Pancreas (tissue), 10 donors: ENCODE results near the gene CAPN5. TPM values are rescaled to one million over a fixed set of nuclear protein-coding genes. Genes with fewer than 3 reads are reported as not detected.

Experiments used
- ATAC-seq, 4 donors: fragments of 200-7000 bp; cut with Tn5 transposase; one replicate each; pipeline versions ENCODE4 v1.8.0 to v1.9.1; 2020; ENCODE audit warnings: mild to moderate bottlenecking in 4 of 4, moderate library complexity in 4 of 4
- DNase-seq, 6 donors: peaks; one replicate each; pipeline ENCODE4 v3.0.0-alpha.2; 2020
- FAIRE-seq: peaks from 2 replicates; lab custom pipeline; 2012; peaks lifted over from hg19 to GRCh38; lab: Jason Lieb, UNC
- H3K27ac ChIP-seq, 4 donors: fragments of 200-600 bp; sonication (generic); 1 replicate in 3 of 4; 2 replicates in 1 of 4; pipeline versions ENCODE4 v1.5.0 to v1.8.0; 2020
- H3K27me3 ChIP-seq, 4 donors: fragments of 200-600 bp; one replicate each; pipeline ENCODE4 v1.8.0; 2021
- H3K36me3 ChIP-seq, 3 donors: fragments of 200-600 bp; sonication (generic) in 1 of 3; one replicate each; pipeline versions ENCODE4 v1.5.0 to v1.8.0; 2020 to 2021
- H3K4me1 ChIP-seq, 3 donors: fragments of 200-600 bp; one replicate each; pipeline ENCODE4 v1.8.0; 2021
- H3K4me3 ChIP-seq, 4 donors: fragments of 200-600 bp; sonication (generic) in 2 of 4; one replicate each; pipeline versions ENCODE4 v1.5.0 to v1.8.0; 2020 to 2021
- H3K9me3 ChIP-seq, 4 donors: fragments of 200-600 bp; one replicate each; pipeline ENCODE4 v1.8.0; 2021
- CTCF ChIP-seq, 4 donors: fragments of 200-600 bp; sonication (generic) in 3 of 4; IDR thresholded peaks; one replicate each; pipeline versions ENCODE4 v1.5.0 to v1.8.0; 2021; ENCODE audit warnings: antibody characterized with exemption in 4 of 4
- WGBS, 2 donors: extraction: QIAGEN DNeasy Blood & Tissue Kit; methylation state at CpG; one replicate each; pipeline ENCODE4 v1.1.7; 2013; 5-methylcytosine and 5-hydroxymethylcytosine counted together
- intact Hi-C, 3 donors: fragments of 100-400 bp; cut with DNase I; formaldehyde crosslinking; loops; one replicate each; pipeline versions ENCODE4 v1.11.1 to v1.14.2; 2022
- polyA plus RNA-seq, 2 donors: library from polyadenylated mRNA; stranded (reverse); fragments of 200-250 nt; gene quantifications; one replicate each; pipeline ENCODE4 v1.2.3, GENCODE V29; 2013
- total RNA-seq, 6 donors: library from RNA; stranded (reverse); fragmentation: NEBNext Ultra II Directional in 4 of 6; extraction: Animal tissue kit (Norgen Biotek cat#: 25700) in 4 of 6; gene quantifications; one replicate each; pipeline versions ENCODE4 v1.2.1 to v1.2.4, GENCODE V29; 2021 to 2023
- donor health status: healthy with polysubstance abuse.
- donor health status: DM: no; HTN: no; CAD: no; lungs with moderate emphysema.
- donor health status: DM: no; HTN: no; CAD: no.
- donor health status: control.
- donor health status: control.
- donor health status: Bipolar disorder and iron deficiency.
- donor health status: DM: yes; HTN: yes; CAD: no.
- donor health status: DM: no; HTN: no; CAD: no.
- donor health status: DM: no; HTN: no; CAD: no.
- donor health status: DM: yes; HTN: yes; CAD: no.

Gene CAPN5
- total and polyA plus RNA-seq, 8 donors: 3.3 to 11.0 (median 6.1) TPM

GRCh38 chr11:77156396-77157195, 89.8 kb downstream of the CAPN5 start:
- H3K27me3 ChIP-seq: no peaks in the 10 kb centered on the region
- DNase-seq (peak in 1 of 6 donors; percentile 33), ATAC-seq (no peak), FAIRE-seq (no peak)
- intact Hi-C loops: no loop called here
- H3K36me3 ChIP-seq: no peaks in the 10 kb centered on the region
- no peaks in the 10 kb centered on the region for H3K4me1 ChIP-seq
- TF ChIP-seq CTCF (IDR thresholded peaks at IDR 0.05): no peak
- H3K9me3 ChIP-seq: no peaks in the 10 kb centered on the region
- no peak overlapping the region for H3K27ac ChIP-seq
- H3K4me3 ChIP-seq: no peak overlapping the region
- 92 to 93% methylated on average over 26 of the region's 26 CpGs for WGBS, 2 donors

GRCh38 chr11:77158041-77158695, 91.4 kb downstream of the CAPN5 start:
- Histone ChIP-seq H3K36me3 (no peaks in the 10 kb centered on the region), H3K27ac (no peak overlapping the region), H3K4me1 (no peaks in the 10 kb centered on the region), H3K9me3 (no peaks in the 10 kb centered on the region), H3K27me3 (no peaks in the 10 kb centered on the region), H3K4me3 (no peak overlapping the region)
- FAIRE-seq: no peak
- DNase-seq: peak in 1 of 6 donors; percentile 63
- intact Hi-C loops: no loop called here
- TF ChIP-seq CTCF (IDR thresholded peaks at IDR 0.05): no peak
- ATAC-seq: no peak
- WGBS, 2 donors: 88 to 89% methylated on average over 19 of the region's 19 CpGs

- no peaks in the 10 kb centered on the region for H3K4me1 ChIP-seq
- no peak overlapping the region for H3K4me3 ChIP-seq
- no peaks in the 10 kb centered on the region for H3K36me3 ChIP-seq
- ATAC-seq (no peak), DNase-seq (peak in 1 of 6 donors; percentile 6), FAIRE-seq (no peak)
- no peaks in the 10 kb centered on the region for H3K9me3 ChIP-seq
- 82% methylated on average over 4 of the region's 4 CpGs for WGBS, 2 donors
- no peaks in the 10 kb centered on the region for H3K27me3 ChIP-seq
- TF ChIP-seq CTCF (IDR thresholded peaks at IDR 0.05): no peak
- H3K27ac ChIP-seq: no peak overlapping the region
- intact Hi-C loops: no loop called here
Measured at GRCh38 chr11:77159219-77159936, 92.6 kb downstream of the CAPN5 start.

- no peaks in the 10 kb centered on the region for H3K27me3 ChIP-seq
- DNase-seq: peak in 2 of 6 donors; percentile 22 to 61
- H3K36me3 ChIP-seq: no peaks in the 10 kb centered on the region
- H3K27ac ChIP-seq: no peak overlapping the region
- no peak overlapping the region for H3K4me3 ChIP-seq
- no peaks in the 10 kb centered on the region for H3K4me1 ChIP-seq
- H3K9me3 ChIP-seq: no peaks in the 10 kb centered on the region
- WGBS, 2 donors: 94% methylated on average over 20 of the region's 20 CpGs
- no peak for ATAC-seq
- TF ChIP-seq CTCF (IDR thresholded peaks at IDR 0.05): no peak
- intact Hi-C loops: no loop called here
- FAIRE-seq: no peak
Measured at GRCh38 chr11:77159937-77160495, 93.2 kb downstream of the CAPN5 start.
